NOMO-1 treated with dmso at 0.1 percent for 144 hours (cell line): ENCODE data around the gene STRIP2.

ENCODE experiments used
- DNase-seq: peaks from one replicate; lab custom pipeline; 2025; ENCODE audit not compliant: unreplicated experiment; lab: John Stamatoyannopoulos, UW

The STRIP2 gene

GRCh38 chr7:129489491-129489890 lies 55.3 kb downstream of the STRIP2 start:
- DNase-seq: no peak

GRCh38 chr7:129492391-129492790 lies 58.2 kb downstream of the STRIP2 start:
- no peak for DNase-seq

- no peak for DNase-seq
Observed at GRCh38 chr7:129493555-129493954, 59.3 kb downstream of the STRIP2 start.

GRCh38 chr7:129494041-129494440 lies 59.8 kb downstream of the STRIP2 start:
- no peak for DNase-seq

- DNase-seq: no peak
Observed at GRCh38 chr7:129495987-129496386, 61.8 kb downstream of the STRIP2 start.

GRCh38 chr7:129496653-129497052 lies 62.4 kb downstream of the STRIP2 start:
- no peak for DNase-seq

- no peak for DNase-seq
Observed at GRCh38 chr7:129497156-129497555, 62.9 kb downstream of the STRIP2 start.

GRCh38 chr7:129498021-129498420 lies 63.8 kb downstream of the STRIP2 start:
- no peak for DNase-seq

- DNase-seq: no peak
Observed at GRCh38 chr7:129499999-129500398, 65.8 kb downstream of the STRIP2 start.

GRCh38 chr7:129501760-129502707 lies 67.8 kb downstream of the STRIP2 start, which contains the start of gene SMKR1:
Gene SMKR1 (plus strand): TSS chr7:129502531. CDS start chr7:129502825, 294 bp downstream.
- no peak for DNase-seq

- DNase-seq: no peak
Observed at GRCh38 chr7:129502708-129503685, 68.8 kb downstream of the STRIP2 start.

GRCh38 chr7:129503725-129504124 lies 69.5 kb downstream of the STRIP2 start:
- DNase-seq: no peak

GRCh38 chr7:129512192-129512591 lies 78.0 kb downstream of the STRIP2 start:
- DNase-seq: no peak

GRCh38 chr7:129513546-129513945 lies 79.3 kb downstream of the STRIP2 start:
- no peak for DNase-seq

GRCh38 chr7:129514683-129515082 lies 80.5 kb downstream of the STRIP2 start:
- DNase-seq: no peak

- no peak for DNase-seq
Observed at GRCh38 chr7:129515381-129515780, 81.1 kb downstream of the STRIP2 start.

- no peak for DNase-seq
Observed at GRCh38 chr7:129517931-129518330, 83.7 kb downstream of the STRIP2 start.

- no peak for DNase-seq
Observed at GRCh38 chr7:129519464-129519863, 85.2 kb downstream of the STRIP2 start.

GRCh38 chr7:129522088-129522970 lies 88.1 kb downstream of the STRIP2 start:
- DNase-seq: no peak

- DNase-seq: no peak
Observed at GRCh38 chr7:129522971-129523340, 88.7 kb downstream of the STRIP2 start.

GRCh38 chr7:129523924-129524323 lies 89.7 kb downstream of the STRIP2 start:
- no peak for DNase-seq
